RPMI7951 (cell line): ENCODE measurements around the gene SULT6B1. TPM values are rescaled to one million over a fixed set of nuclear protein-coding genes. Genes with fewer than 3 reads are reported as not detected.

Experiments used
- DNase-seq: peaks from one replicate; pipeline ENCODE4 v3.0.0-alpha.2; 2012; ENCODE audit warnings: low read depth
- total RNA-seq: library from RNA; depleted of rRNA; stranded (reverse); fragments of >200 nt; shearing (Covaris generic); gene quantifications from 2 replicates; pipeline ENCODE4 v1.2.3, GENCODE V29; 2014; rRNA removed

SULT6B1 gene
- total RNA-seq, 1 experiment from 2014 or later, result not detected

GRCh38 chr2:37153224-37153623 is 35.2 kb downstream of the SULT6B1 start:
- DNase-seq, result no peak

DNA sequence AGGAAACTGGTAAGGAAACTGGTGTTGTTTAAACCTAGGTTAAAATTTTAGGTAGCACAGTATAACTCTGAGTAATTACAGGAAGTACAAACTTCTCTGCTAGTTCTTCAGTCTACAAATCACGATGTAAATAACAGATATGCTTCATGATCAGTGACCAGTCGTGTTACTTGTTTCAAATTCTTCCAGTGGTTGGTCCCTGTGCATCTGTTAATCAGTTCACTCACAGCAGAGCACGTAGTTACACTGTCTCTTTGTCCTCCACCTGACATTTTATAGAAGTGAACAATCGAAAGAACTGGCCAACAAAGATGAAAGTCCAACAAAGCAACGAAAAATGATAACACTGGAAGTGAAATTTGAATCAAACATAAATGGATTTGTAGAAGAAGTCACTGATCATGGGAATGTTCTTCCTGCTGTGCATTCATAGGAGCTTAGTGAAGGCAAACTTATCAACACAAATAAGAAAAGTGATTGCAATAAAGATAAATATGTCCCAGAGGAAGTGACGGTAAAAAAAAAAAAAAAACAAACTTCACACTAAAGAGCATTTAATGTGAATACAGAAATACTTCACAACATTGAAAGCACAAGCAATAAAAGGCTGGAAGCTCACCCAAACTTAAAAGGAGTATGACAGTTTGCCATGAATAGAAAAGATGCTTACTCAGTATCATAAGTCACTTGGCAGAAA is 38.7 kb downstream of the SULT6B1 start:
- DNase-seq, result no peak

DNA sequence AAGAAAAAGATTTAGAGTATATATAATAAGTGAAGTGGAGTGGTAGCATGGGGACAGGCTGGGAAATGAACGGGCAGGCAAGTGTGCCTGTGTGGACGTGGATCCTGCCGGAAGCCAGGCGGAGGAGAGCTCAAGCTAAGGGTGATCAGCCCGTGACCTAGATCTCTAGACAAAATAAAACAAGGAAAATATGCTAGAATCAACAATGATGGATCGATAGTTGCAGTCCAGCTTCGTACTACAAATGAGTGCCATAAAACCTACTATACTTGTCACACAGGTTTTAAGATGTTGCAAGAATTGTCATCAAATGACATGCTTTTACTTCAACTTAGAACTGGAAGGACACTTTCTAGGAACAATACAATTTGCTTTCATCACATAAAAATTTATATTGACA is 40.1 kb downstream of the SULT6B1 start:
- DNase-seq, result no peak

- no peak for DNase-seq
Observed at GRCh38 chr2:37146062-37146461, 42.4 kb downstream of the SULT6B1 start.

- DNase-seq, result peak; percentile 15
Observed at GRCh38 chr2:37143974-37144373, 44.5 kb downstream of the SULT6B1 start.

DNA sequence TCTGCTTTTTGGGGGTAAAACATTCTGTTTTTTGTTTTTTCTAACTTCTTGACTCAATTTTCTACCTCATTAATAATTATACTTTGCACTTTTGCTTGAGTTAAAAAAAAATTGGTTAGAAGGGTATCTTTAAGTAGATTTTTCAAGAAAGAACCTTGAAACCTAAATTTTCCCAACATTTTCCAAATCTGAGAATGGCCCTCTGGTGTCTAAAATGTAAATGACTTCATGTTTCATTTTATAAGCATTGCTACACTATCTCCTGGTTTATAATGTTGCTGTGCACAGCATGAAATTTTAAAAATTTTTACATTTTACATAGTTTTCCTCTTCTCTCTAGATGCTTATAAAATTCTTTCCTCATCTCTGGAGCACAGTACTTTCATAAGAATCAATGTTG is 45.9 kb downstream of the SULT6B1 start:
- DNase-seq, result no peak

- DNase-seq, result no peak
Observed at GRCh38 chr2:37132914-37133313, 55.6 kb downstream of the SULT6B1 start.

- DNase-seq, result no peak
Observed at GRCh38 chr2:37125416-37125815, 63.1 kb downstream of the SULT6B1 start.

DNA sequence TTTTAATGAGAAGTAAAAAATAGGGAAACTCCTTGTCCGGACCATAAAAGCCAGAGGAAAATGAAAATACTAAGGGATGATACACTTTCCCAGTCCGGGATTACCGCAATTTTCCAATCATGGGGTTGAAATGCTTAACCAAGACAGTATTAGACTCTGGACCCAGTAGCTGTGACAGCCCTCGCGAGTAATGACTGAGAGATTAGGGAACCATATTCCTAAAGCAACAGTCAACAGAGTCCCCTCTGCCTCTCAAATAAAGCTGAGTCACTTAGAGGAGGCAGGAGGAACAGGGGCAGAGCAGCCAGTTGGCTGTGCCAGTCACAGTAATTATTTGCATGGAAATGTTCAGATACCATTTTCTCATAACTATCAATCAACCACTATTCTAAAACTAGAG is 69.3 kb downstream of the SULT6B1 start:
- DNase-seq, result no peak

Other genes with a start within 250 kb of the SULT6B1 start
- gene STRN, start 222.1 kb downstream of the SULT6B1 start, total RNA-seq, result 15.4 and 18.7 TPM in 2 replicates
- 13.3 and 13.6 TPM in 2 replicates for gene HEATR5B, start 104.3 kb downstream of the SULT6B1 start, total RNA-seq
- 14.1 and 16.5 TPM in 2 replicates for gene GPATCH11, start 104.2 kb downstream of the SULT6B1 start, total RNA-seq
- 26.3 and 30.9 TPM in 2 replicates for gene EIF2AK2, start 31.7 kb downstream of the SULT6B1 start, total RNA-seq
- gene CEBPZOS, start 7.8 kb upstream of the SULT6B1 start, total RNA-seq, result 33.3 and 34.9 TPM in 2 replicates
- 57.1 and 67.9 TPM in 2 replicates for gene CEBPZ, start 42.9 kb upstream of the SULT6B1 start, total RNA-seq
- gene NDUFAF7, start 43.0 kb upstream of the SULT6B1 start, total RNA-seq, result 21.4 and 23.9 TPM in 2 replicates
- gene PRKD3, start 136.2 kb upstream of the SULT6B1 start, total RNA-seq, result 94.0 and 96.4 TPM in 2 replicates
- 126 and 137 TPM in 2 replicates for gene QPCT, start 156.0 kb upstream of the SULT6B1 start, total RNA-seq